GM12878 (cell line): ENCODE measurements around the gene CHCHD3. TPM values are rescaled to one million over a fixed set of nuclear protein-coding genes. Genes with fewer than 3 reads are reported as not detected.

Experiments used
- ATAC-seq: fragments of 200-7000 bp; cut with Tn5 transposase; 3 replicates; pipeline ENCODE4 v1.9.1; 2020; ENCODE audit warnings: mild to moderate bottlenecking, moderate library complexity
- BruUV-seq: library from RNA; stranded (reverse); fragments of 400-500 nt; replicated peaks from 2 replicates; lab custom pipeline; 2021; lab: Mats Ljungman, UMichigan
- CTCF ChIA-PET: fragments of 300-600 bp; sonication (Branson Sonifier 250); formaldehyde crosslinking; extraction: SDS; loops from one replicate; lab custom pipeline; 2021; ENCODE audit warnings: inconsistent platforms; lab: Yijun Ruan, JAX
- POLR2A ChIA-PET: fragments of 350-600 bp; formaldehyde crosslinking; extraction: SDS; loops from one replicate; lab custom pipeline; 2021; ENCODE audit warnings: inconsistent platforms; lab: Charles Lee
- RAD21 ChIA-PET: fragments of 300-600 bp; sonication (Branson Sonifier 250); formaldehyde crosslinking; loops from one replicate; lab custom pipeline; 2023; ENCODE audit warnings: antibody characterized with exemption; ENCODE audit not compliant: unreplicated experiment; lab: Charles Lee
- SMC1A ChIA-PET: fragments of 300-600 bp; sonication (Branson Sonifier 250); formaldehyde crosslinking; loops from one replicate; lab custom pipeline; 2023; ENCODE audit not compliant: unreplicated experiment, uncharacterized antibody; lab: Charles Lee
- DNase-seq: peaks from one replicate; pipeline ENCODE4 v3.0.0-alpha.2; 2011; ENCODE audit warnings: low read depth, low spot score
- FAIRE-seq: peaks from 3 replicates; lab custom pipeline; 2011; peaks lifted over from hg19 to GRCh38; lab: Jason Lieb, UNC
- H2AFZ ChIP-seq: 2 replicates; pipeline ENCODE4 v1.6.0; 2011; ENCODE audit warnings: low read depth, low read length, control low read depth; ENCODE audit not compliant: control insufficient read depth
- H3K27ac ChIP-seq: 2 replicates; pipeline ENCODE4 v1.5.1; 2011; ENCODE audit warnings: control low read depth; ENCODE audit not compliant: control insufficient read depth, insufficient read depth
- H3K27me3 ChIP-seq, 2 experiments: replicated peaks in 1 of 2; 2 replicates each; pipeline versions ENCODE4 v1.6.0 to v1.6.1; 2011; ENCODE audit warnings: low read length in 1 of 2; ENCODE audit not compliant: control insufficient read depth in 2 of 2, insufficient read depth in 2 of 2
- H3K36me3 ChIP-seq, 2 experiments: 2 replicates each; pipeline ENCODE4 v1.5.1; 2011; ENCODE audit warnings: low read length in 1 of 2; ENCODE audit not compliant: control insufficient read depth in 2 of 2, insufficient read depth in 2 of 2
- H3K4me1 ChIP-seq: 2 replicates; pipeline ENCODE4 v1.6.1; 2011; ENCODE audit warnings: mild to moderate bottlenecking, low read length, moderate library complexity, mixed read lengths; ENCODE audit not compliant: control insufficient read depth, insufficient read depth
- H3K4me2 ChIP-seq: 2 replicates; pipeline ENCODE4 v1.6.0; 2011; ENCODE audit warnings: control low read depth; ENCODE audit not compliant: control insufficient read depth, insufficient read depth
- H3K4me3 ChIP-seq: fragments of 200-600 bp; sonication (generic); 2 replicates; pipeline ENCODE4 v1.5.1; 2016
- H3K79me2 ChIP-seq: 2 replicates; pipeline ENCODE4 v1.6.0; 2011; ENCODE audit warnings: low read length; ENCODE audit not compliant: control insufficient read depth, insufficient read depth
- H3K9ac ChIP-seq: 2 replicates; pipeline ENCODE4 v1.8.0; 2011; ENCODE audit warnings: low read length, control low read depth, mixed read lengths; ENCODE audit not compliant: control insufficient read depth, insufficient read depth
- H3K9me3 ChIP-seq: replicated peaks from 3 replicates; pipeline ENCODE4 v1.5.1; 2011; ENCODE audit warnings: mild to moderate bottlenecking, low read length; ENCODE audit not compliant: control insufficient read depth, insufficient read depth
- H4K20me1 ChIP-seq: 2 replicates; pipeline ENCODE4 v1.6.0; 2011; ENCODE audit not compliant: control insufficient read depth, insufficient read depth
- ASH2L ChIP-seq: fragments of 300-600, 200-600 bp; sonication (generic); IDR thresholded peaks from 2 replicates; pipeline ENCODE4 v1.6.1; 2017; ENCODE audit warnings: low read depth, mild to moderate bottlenecking, borderline replicate concordance
- IKZF1 ChIP-seq: fragments of 450-650 bp; conservative IDR thresholded peaks from 2 replicates; pipeline ENCODE4 v1.6.1; 2017; ENCODE audit warnings: antibody characterized with exemption, mild to moderate bottlenecking
- KDM1A ChIP-seq: fragments of 200-600 bp; sonication (generic); IDR thresholded peaks from 2 replicates; pipeline ENCODE4 v1.6.1; 2016; ENCODE audit warnings: borderline replicate concordance
- NFIC ChIP-seq: IDR thresholded peaks from 2 replicates; pipeline ENCODE4 v1.6.1; 2012; ENCODE audit warnings: low read depth, mild to moderate bottlenecking, inconsistent platforms, low read length, moderate library complexity
- RBBP5 ChIP-seq: fragments of 200-600 bp; sonication (generic); conservative IDR thresholded peaks from 2 replicates; pipeline ENCODE4 v1.6.1; 2016
- SMC3 ChIP-seq: IDR thresholded peaks from 2 replicates; pipeline ENCODE4 v1.6.1; 2011; ENCODE audit warnings: low read length, improper control_type of control experiment, borderline replicate concordance
- SUZ12 ChIP-seq: fragments of 200-600 bp; sonication (generic); IDR thresholded peaks from one replicate; pipeline ENCODE4 v1.6.1; 2018; ENCODE audit warnings: antibody characterized with exemption, mild to moderate bottlenecking; ENCODE audit not compliant: unreplicated experiment
- ZNF217 ChIP-seq: fragments of 450-650 bp; IDR thresholded peaks from 2 replicates; pipeline ENCODE4 v1.6.1; 2017; ENCODE audit warnings: antibody characterized with exemption, mild to moderate bottlenecking
- ZNF622 ChIP-seq: fragments of 450-650 bp; IDR thresholded peaks from 2 replicates; pipeline ENCODE4 v1.6.1; 2017; ENCODE audit warnings: mild to moderate bottlenecking, inconsistent platforms
- ZZZ3 ChIP-seq: IDR thresholded peaks from 2 replicates; pipeline ENCODE4 v1.6.1; 2011; ENCODE audit warnings: low read depth; ENCODE audit not compliant: control insufficient read depth, insufficient read length
- WGBS: methylation state at CpG from one replicate; pipeline ENCODE4 v1.1.6; 2016; ENCODE audit warnings: low lambda C conversion rate; ENCODE audit not compliant: insufficient replicate concordance, insufficient coverage; ENCODE audit errors: missing lambda C conversion rate; 5-methylcytosine and 5-hydroxymethylcytosine counted together
- in situ Hi-C: fragments of 300-500 bp; cut with MboI; formaldehyde crosslinking; loops from 9 replicates; pipeline ENCODE4 v1.14.3; 2018; ENCODE audit warnings: mixed read lengths
- intact Hi-C: fragments of 100-400 bp; cut with micrococcal nuclease; formaldehyde crosslinking; loops from one replicate; pipeline ENCODE4 v1.14.2; 2022; ENCODE audit not compliant: unreplicated experiment
- polyA plus RNA-seq, 11 experiments: library from polyadenylated mRNA; depleted of rRNA in 4 of 11; unstranded in 6 of 11; stranded (reverse) in 5 of 11; fragments of >200 nt; fragmentation: Nextera tagmentation in 4 of 11; fragmentation: Illumina TruSeq in 1 of 11; extraction: Ambion mirVana in 4 of 11; extraction: Trizol in 1 of 11; gene quantifications; 1 replicate in 1 of 11; 2 replicates in 10 of 11; pipeline versions ENCODE4 v1.2.1 to v1.2.3, GENCODE V29; 2011 to 2016; ENCODE audit warnings: inconsistent platforms in 2 of 11, missing spikeins in 2 of 11, low read depth in 1 of 11
- total RNA-seq, 4 experiments: library from RNA; depleted of rRNA in 3 of 4; stranded (reverse); fragments of >200 nt in 3 of 4; fragmentation: Illumina TruSeq in 1 of 4; extraction: Trizol in 1 of 4; gene quantifications; 2 replicates each; pipeline versions ENCODE4 v1.2.1 to v1.2.3, GENCODE V29; 2013 to 2021
- TF ChIP-seq, protein P1 (sequence below): IDR thresholded peaks from 2 replicates; pipeline ENCODE4 v1.6.1; 2012; ENCODE audit warnings: low read depth, low read length, improper control_type of control experiment
- TF ChIP-seq, protein P2 (sequence below): fragments of 450-650 bp; IDR thresholded peaks from 2 replicates; pipeline ENCODE4 v1.6.1; 2017; ENCODE audit warnings: mild to moderate bottlenecking
- TF ChIP-seq, protein P3 (sequence below): fragments of 450-650 bp; formaldehyde crosslinking; IDR thresholded peaks from 2 replicates; pipeline ENCODE4 v1.4.0; 2020; ENCODE audit warnings: mild to moderate bottlenecking, moderate library complexity

CHCHD3 gene
- total and polyA plus RNA-seq, 10 of the 15 experiments (the other 5 are each of a cell fraction or from before 2014, with no cell fraction given) = 38.3 to 178 (median 96.2) TPM

DNA sequence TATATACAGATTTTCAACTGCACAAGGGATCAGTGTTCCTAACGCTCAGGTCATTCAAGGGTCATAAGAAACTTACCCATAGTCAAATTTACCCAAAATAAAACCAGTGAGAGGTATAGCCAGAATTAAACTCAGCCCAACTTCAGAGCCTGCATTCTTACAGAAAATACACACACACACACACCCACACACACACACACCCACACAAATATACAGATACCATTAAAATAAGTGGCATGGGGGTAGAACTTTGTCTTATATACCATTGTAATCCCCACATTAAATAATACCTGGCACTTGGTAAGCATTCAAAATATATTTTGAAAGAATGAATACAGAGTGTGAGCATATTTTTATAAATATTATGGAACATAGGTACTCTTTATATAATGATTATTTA lies 93.8 kb downstream of the CHCHD3 start:
- Histone ChIP-seq H3K27ac (no peak overlapping the region), H3K36me3 (no peaks in the 10 kb centered on the region), H3K27me3 (no peaks in the 10 kb centered on the region), H3K4me2 (no peak overlapping the region), H4K20me1 (no peaks in the 10 kb centered on the region), H3K4me3 (no peak overlapping the region), H3K9me3 (no peaks in the 10 kb centered on the region; the same call in 2 of the 3 replicates), H3K9ac (no peak overlapping the region), H2AFZ (no peak overlapping the region), H3K4me1 (no peaks in the 10 kb centered on the region), H3K79me2 (peaks cover 3% of the 10 kb centered on the region)
- TF ChIP-seq, protein P1, sequence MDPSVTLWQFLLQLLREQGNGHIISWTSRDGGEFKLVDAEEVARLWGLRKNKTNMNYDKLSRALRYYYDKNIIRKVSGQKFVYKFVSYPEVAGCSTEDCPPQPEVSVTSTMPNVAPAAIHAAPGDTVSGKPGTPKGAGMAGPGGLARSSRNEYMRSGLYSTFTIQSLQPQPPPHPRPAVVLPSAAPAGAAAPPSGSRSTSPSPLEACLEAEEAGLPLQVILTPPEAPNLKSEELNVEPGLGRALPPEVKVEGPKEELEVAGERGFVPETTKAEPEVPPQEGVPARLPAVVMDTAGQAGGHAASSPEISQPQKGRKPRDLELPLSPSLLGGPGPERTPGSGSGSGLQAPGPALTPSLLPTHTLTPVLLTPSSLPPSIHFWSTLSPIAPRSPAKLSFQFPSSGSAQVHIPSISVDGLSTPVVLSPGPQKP = no peak
- TF ChIP-seq KDM1A (no peak), ZNF622 (no peak), RBBP5 (no peak), NFIC (no peak), IKZF1 (no peak), ZNF217 (no peak), SUZ12 (no peak), ASH2L (no peak), ZZZ3 (no peak), SMC3 (no peak)
- TF ChIP-seq, protein P2, sequence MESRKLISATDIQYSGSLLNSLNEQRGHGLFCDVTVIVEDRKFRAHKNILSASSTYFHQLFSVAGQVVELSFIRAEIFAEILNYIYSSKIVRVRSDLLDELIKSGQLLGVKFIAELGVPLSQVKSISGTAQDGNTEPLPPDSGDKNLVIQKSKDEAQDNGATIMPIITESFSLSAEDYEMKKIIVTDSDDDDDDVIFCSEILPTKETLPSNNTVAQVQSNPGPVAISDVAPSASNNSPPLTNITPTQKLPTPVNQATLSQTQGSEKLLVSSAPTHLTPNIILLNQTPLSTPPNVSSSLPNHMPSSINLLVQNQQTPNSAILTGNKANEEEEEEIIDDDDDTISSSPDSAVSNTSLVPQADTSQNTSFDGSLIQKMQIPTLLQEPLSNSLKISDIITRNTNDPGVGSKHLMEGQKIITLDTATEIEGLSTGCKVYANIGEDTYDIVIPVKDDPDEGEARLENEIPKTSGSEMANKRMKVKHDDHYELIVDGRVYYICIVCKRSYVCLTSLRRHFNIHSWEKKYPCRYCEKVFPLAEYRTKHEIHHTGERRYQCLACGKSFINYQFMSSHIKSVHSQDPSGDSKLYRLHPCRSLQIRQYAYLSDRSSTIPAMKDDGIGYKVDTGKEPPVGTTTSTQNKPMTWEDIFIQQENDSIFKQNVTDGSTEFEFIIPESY = no peak
- TF ChIP-seq, protein P3, sequence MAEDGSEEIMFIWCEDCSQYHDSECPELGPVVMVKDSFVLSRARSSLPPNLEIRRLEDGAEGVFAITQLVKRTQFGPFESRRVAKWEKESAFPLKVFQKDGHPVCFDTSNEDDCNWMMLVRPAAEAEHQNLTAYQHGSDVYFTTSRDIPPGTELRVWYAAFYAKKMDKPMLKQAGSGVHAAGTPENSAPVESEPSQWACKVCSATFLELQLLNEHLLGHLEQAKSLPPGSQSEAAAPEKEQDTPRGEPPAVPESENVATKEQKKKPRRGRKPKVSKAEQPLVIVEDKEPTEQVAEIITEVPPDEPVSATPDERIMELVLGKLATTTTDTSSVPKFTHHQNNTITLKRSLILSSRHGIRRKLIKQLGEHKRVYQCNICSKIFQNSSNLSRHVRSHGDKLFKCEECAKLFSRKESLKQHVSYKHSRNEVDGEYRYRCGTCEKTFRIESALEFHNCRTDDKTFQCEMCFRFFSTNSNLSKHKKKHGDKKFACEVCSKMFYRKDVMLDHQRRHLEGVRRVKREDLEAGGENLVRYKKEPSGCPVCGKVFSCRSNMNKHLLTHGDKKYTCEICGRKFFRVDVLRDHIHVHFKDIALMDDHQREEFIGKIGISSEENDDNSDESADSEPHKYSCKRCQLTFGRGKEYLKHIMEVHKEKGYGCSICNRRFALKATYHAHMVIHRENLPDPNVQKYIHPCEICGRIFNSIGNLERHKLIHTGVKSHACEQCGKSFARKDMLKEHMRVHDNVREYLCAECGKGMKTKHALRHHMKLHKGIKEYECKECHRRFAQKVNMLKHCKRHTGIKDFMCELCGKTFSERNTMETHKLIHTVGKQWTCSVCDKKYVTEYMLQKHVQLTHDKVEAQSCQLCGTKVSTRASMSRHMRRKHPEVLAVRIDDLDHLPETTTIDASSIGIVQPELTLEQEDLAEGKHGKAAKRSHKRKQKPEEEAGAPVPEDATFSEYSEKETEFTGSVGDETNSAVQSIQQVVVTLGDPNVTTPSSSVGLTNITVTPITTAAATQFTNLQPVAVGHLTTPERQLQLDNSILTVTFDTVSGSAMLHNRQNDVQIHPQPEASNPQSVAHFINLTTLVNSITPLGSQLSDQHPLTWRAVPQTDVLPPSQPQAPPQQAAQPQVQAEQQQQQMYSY (CRISPR knock-in tag) = no peak
- ATAC-seq (no peak), FAIRE-seq (no peak), DNase-seq (no peak)
- ChIA-PET RAD21 (no interaction called here), POLR2A (no interaction called here), SMC1A (interaction anchor here (0.9 kb wide), 1 partner anchor 9 kb away, joined by 3 read pairs; no protein-coding TSS in a partner anchor), CTCF (no interaction called here)
- 100% methylated on average over 1 of the region's 1 CpG for WGBS
- in situ Hi-C loops (no loop called here), intact Hi-C loops (no loop called here)
- no TSS peak for BruUV-seq
